ENCODE measurements around the gene SF1. TPM values are rescaled to one million over a fixed set of nuclear protein-coding genes. Genes with fewer than 3 reads are reported as not detected.

SF1 gene
- total RNA-seq, 2 donors from 2014 or later, result 331 to 399 TPM

DNA sequence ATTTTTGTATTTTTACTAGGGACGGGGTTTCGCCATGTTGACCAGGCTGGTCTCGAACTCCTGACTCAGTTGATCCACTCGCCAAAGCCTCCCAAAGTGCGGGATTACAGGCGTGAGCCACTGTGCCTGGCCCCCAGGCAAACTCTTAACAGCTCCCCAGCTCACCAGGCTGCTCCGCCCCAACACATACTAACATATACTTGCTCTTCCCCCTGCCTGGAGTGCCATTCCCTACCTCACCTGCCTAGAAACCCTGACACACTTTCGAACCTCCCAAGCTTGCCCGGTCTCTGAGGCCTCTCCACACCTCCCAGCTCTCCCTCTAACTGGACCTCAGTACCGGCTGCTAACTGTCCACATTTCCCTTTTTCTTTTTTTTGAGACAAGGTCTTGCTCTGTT lies 16.2 kb upstream of the SF1 start:
- Histone ChIP-seq H3K36me3 (ENCODE audit: control insufficient read depth, insufficient read depth, low read length) (peaks cover 10% of the 10 kb centered on the region), H3K4me3 (ENCODE audit: low read length) (no peak overlapping the region), H3K9me3 (ENCODE audit: control insufficient read depth, low read length) (no peaks in the 10 kb centered on the region), H3K27ac (ENCODE audit: low read depth, low read length) (no peak overlapping the region), H3K27me3 (ENCODE audit: control insufficient read depth, insufficient read depth, low read length, poor library complexity, severe bottlenecking) (no peaks in the 10 kb centered on the region), H3K9ac (ENCODE audit: extremely low read depth, low read length, poor library complexity, severe bottlenecking) (no peak overlapping the region), H3K4me1 (ENCODE audit: control insufficient read depth, insufficient read depth, low read length) (no peaks in the 10 kb centered on the region)
- no peaks in the 10 kb centered on the region for H3K4me1 Mint-ChIP-seq
- peaks cover 13% of the 10 kb centered on the region for H3K36me3 Mint-ChIP-seq (ENCODE audit: low read depth)
- H3K27ac Mint-ChIP-seq, result no peak overlapping the region
- no peaks in the 10 kb centered on the region for H3K9me3 Mint-ChIP-seq
- 88 to 94% methylated on average over 10 of the region's 10 CpGs for WGBS, 2 experiments (ENCODE audit: insufficient coverage in 1 of 2, insufficient read length in 1 of 2)
- no peaks in the 10 kb centered on the region for H3K27me3 Mint-ChIP-seq (ENCODE audit: insufficient read depth)
- TF ChIP-seq, protein P1, sequence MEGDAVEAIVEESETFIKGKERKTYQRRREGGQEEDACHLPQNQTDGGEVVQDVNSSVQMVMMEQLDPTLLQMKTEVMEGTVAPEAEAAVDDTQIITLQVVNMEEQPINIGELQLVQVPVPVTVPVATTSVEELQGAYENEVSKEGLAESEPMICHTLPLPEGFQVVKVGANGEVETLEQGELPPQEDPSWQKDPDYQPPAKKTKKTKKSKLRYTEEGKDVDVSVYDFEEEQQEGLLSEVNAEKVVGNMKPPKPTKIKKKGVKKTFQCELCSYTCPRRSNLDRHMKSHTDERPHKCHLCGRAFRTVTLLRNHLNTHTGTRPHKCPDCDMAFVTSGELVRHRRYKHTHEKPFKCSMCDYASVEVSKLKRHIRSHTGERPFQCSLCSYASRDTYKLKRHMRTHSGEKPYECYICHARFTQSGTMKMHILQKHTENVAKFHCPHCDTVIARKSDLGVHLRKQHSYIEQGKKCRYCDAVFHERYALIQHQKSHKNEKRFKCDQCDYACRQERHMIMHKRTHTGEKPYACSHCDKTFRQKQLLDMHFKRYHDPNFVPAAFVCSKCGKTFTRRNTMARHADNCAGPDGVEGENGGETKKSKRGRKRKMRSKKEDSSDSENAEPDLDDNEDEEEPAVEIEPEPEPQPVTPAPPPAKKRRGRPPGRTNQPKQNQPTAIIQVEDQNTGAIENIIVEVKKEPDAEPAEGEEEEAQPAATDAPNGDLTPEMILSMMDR (conservative IDR thresholded peaks at IDR 0.05), result no peak
- no peak for DNase-seq
- no peak overlapping the region for H3K4me3 Mint-ChIP-seq

DNA sequence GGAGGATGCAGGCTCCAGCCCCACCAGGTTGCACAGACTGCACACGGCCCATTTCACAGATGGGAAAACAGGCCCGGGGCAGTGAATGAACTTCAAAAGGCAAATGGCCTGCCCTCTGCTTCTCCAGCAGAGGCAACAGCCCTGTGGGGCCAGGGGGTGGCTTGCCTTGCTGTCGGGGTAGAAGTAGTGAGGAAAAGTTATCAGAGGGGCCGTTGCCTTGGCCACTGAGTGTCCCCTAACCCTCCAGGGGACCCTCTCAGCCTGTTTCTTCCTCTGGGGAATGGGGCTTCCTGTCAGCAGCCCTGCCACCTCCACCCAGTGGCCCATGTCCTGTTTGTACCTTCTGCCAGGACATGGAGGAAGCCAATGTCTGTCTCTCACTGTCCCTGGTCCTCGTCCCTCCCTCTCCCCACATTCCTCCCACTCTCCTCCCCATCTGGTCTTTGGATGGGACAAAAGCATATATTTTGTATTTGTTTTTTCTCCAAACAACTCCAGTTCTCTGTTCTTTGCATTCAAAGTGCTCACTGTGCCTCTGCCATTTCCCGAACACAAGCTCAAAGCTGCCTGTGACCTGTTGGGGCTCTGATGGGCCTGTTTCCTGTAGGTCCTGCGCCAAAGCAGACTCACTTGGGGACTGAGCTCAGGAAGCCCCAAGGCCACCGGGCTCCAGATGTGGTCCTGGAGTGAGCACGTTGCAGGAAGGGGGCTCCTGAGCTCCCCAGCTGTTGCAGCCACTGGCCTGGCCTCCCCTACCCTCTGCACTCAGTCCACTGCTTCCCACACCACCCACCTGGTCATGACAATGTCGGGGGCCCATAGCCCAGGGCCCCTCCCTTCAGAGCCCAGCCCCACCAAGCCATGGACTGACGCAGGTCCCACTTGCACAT lies 15.2 kb upstream of the SF1 start:
- H3K9me3 Mint-ChIP-seq, result no peaks in the 10 kb centered on the region
- H3K27me3 Mint-ChIP-seq (ENCODE audit: insufficient read depth), result no peaks in the 10 kb centered on the region
- WGBS, 2 experiments (ENCODE audit: insufficient coverage in 1 of 2, insufficient read length in 1 of 2), result 82 to 88% methylated on average over 3 to 11 of the region's 11 CpGs
- Histone ChIP-seq H3K9me3 (ENCODE audit: control insufficient read depth, low read length) (no peaks in the 10 kb centered on the region), H3K4me1 (ENCODE audit: control insufficient read depth, insufficient read depth, low read length) (no peaks in the 10 kb centered on the region), H3K9ac (ENCODE audit: extremely low read depth, low read length, poor library complexity, severe bottlenecking) (no peak overlapping the region), H3K27me3 (ENCODE audit: control insufficient read depth, insufficient read depth, low read length, poor library complexity, severe bottlenecking) (no peaks in the 10 kb centered on the region), H3K36me3 (ENCODE audit: control insufficient read depth, insufficient read depth, low read length) (peaks cover 9% of the 10 kb centered on the region), H3K27ac (ENCODE audit: low read depth, low read length) (no peak overlapping the region), H3K4me3 (ENCODE audit: low read length) (no peak overlapping the region)
- H3K4me1 Mint-ChIP-seq, result no peaks in the 10 kb centered on the region
- H3K4me3 Mint-ChIP-seq, result no peak overlapping the region
- no peak for DNase-seq
- peaks cover 13% of the 10 kb centered on the region for H3K36me3 Mint-ChIP-seq (ENCODE audit: low read depth)
- TF ChIP-seq, protein P1 (conservative IDR thresholded peaks at IDR 0.05), result no peak
- no peak overlapping the region for H3K27ac Mint-ChIP-seq

DNA sequence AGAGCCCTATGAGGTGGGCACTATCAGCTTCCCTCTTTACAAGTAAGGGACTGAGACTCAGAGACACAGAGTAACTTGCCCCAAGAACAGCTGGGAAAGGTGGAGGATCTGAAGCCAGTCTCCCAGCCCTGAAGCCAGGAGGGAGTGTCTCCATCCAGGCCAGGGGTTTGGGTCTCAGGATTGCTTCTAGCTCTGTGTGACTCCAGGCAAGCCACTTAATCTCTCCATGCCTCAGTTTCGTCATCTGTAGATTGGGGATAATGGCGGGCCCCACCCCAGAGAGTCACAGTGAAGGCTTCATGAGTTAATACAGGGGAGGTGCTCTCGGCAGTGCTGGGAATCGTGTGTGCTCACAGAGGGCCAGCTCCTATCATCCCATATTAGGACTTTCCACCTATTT lies 14.1 kb upstream of the SF1 start:
- H3K36me3 Mint-ChIP-seq (ENCODE audit: low read depth), result peaks cover 13% of the 10 kb centered on the region
- no peak overlapping the region for H3K27ac Mint-ChIP-seq
- TF ChIP-seq, protein P1 (conservative IDR thresholded peaks at IDR 0.05), result no peak
- H3K9me3 ChIP-seq (ENCODE audit: control insufficient read depth, low read length), result no peaks in the 10 kb centered on the region
- H3K4me3 ChIP-seq (ENCODE audit: low read length), result no peak overlapping the region
- no peak overlapping the region for H3K4me3 Mint-ChIP-seq
- DNase-seq, result no peak
- H3K4me1 Mint-ChIP-seq, result no peaks in the 10 kb centered on the region
- H3K36me3 ChIP-seq (ENCODE audit: control insufficient read depth, insufficient read depth, low read length), result peaks cover 9% of the 10 kb centered on the region
- H3K27me3 ChIP-seq (ENCODE audit: control insufficient read depth, insufficient read depth, low read length, poor library complexity, severe bottlenecking), result no peaks in the 10 kb centered on the region
- H3K27ac ChIP-seq (ENCODE audit: low read depth, low read length), result no peak overlapping the region
- H3K9ac ChIP-seq (ENCODE audit: extremely low read depth, low read length, poor library complexity, severe bottlenecking), result no peak overlapping the region
- H3K9me3 Mint-ChIP-seq, result no peaks in the 10 kb centered on the region
- H3K27me3 Mint-ChIP-seq (ENCODE audit: insufficient read depth), result no peaks in the 10 kb centered on the region
- 92 to 95% methylated on average over 2 to 4 of the region's 4 CpGs for WGBS, 2 experiments (ENCODE audit: insufficient coverage in 1 of 2, insufficient read length in 1 of 2)
- H3K4me1 ChIP-seq (ENCODE audit: control insufficient read depth, insufficient read depth, low read length), result no peaks in the 10 kb centered on the region

Measured in endodermal cell (in vitro differentiated cells).